Measurements from ENCODE around the gene PDE8B. TPM values are rescaled to one million over a fixed set of nuclear protein-coding genes. Genes with fewer than 3 reads are reported as not detected.

Gene PDE8B
- total RNA-seq, 1 experiment from 2014 or later, result 0.07 TPM

GRCh38 chr5:77229887-77230286, 19.4 kb downstream of the PDE8B start:
- Mint-ChIP-seq H3K4me1 (peaks cover 5 to 6% of the 10 kb centered on the region in 2 experiments; a peak in 1 of 4 replicates), H3K27ac (no peak overlapping the region), H3K36me3 (ENCODE audit: insufficient read depth in 1 of 3, low read depth in 3 of 3) (no peaks in the 10 kb centered on the region), H3K4me3 (no peak overlapping the region), H3K9me3 (no peaks in the 10 kb centered on the region), H3K27me3 (ENCODE audit: low read depth) (peaks cover under 1% of the 10 kb centered on the region)
- Histone ChIP-seq H3K4me1 (ENCODE audit: insufficient read depth, low read length) (no peaks in the 10 kb centered on the region), H2BK120ac (ENCODE audit: low read depth, low read length, poor library complexity, severe bottlenecking) (no peak overlapping the region), H3K9me3 (ENCODE audit: control insufficient read depth, low read depth, low read length) (no peaks in the 10 kb centered on the region), H3K18ac (ENCODE audit: insufficient read length, low read depth, low read length) (no peak overlapping the region), H3K27ac (ENCODE audit: insufficient read length, low read depth, low read length) (no peak overlapping the region), H4K20me1 (ENCODE audit: control insufficient read depth, insufficient read depth, insufficient read length) (no peaks in the 10 kb centered on the region), H3K4ac (ENCODE audit: low read depth, low read length) (no peak overlapping the region), H3K79me2 (ENCODE audit: insufficient read depth, low read length) (no peaks in the 10 kb centered on the region), H2AFZ (ENCODE audit: low read length) (no peak overlapping the region), H3K4me2 (ENCODE audit: insufficient read depth, insufficient read length, low read length) (no peak overlapping the region), H2BK5ac (ENCODE audit: insufficient read length, low read length) (no peak overlapping the region), H3K23me2 (ENCODE audit: insufficient read length, low read depth, low read length, poor library complexity, severe bottlenecking) (no peaks in the 10 kb centered on the region), H3K79me1 (ENCODE audit: insufficient read depth, low read depth, low read length, poor library complexity, severe bottlenecking) (no peaks in the 10 kb centered on the region), H2BK20ac (ENCODE audit: low read depth, low read length, poor library complexity, severe bottlenecking) (no peak overlapping the region), H4K91ac (ENCODE audit: insufficient read length, low read depth, low read length) (no peak overlapping the region), H3T11ph (ENCODE audit: low read length) (no peak overlapping the region), H3K27me3 (ENCODE audit: insufficient read depth, low read length) (no peaks in the 10 kb centered on the region), H3K9ac (ENCODE audit: extremely low read depth, insufficient read length, low read length) (no peak overlapping the region), H3K14ac (ENCODE audit: insufficient read depth, low read length) (no peak overlapping the region), H2AK5ac (ENCODE audit: insufficient read length, low read length) (no peak overlapping the region), H2BK12ac (ENCODE audit: insufficient read length, low read depth, low read length) (no peak overlapping the region), H2BK15ac (ENCODE audit: low read depth, low read length) (no peak overlapping the region), H4K8ac (replicated peaks; ENCODE audit: insufficient read length, low read depth, low read length) (no peak overlapping the region), H3K56ac (ENCODE audit: insufficient read length, low read depth, low read length) (no peak overlapping the region), H4K5ac (ENCODE audit: insufficient read length, low read depth, low read length) (no peak overlapping the region), H3K23ac (ENCODE audit: insufficient read length, low read depth, low read length) (no peak overlapping the region)
- DNase-seq, result no peak
- TF ChIP-seq CTCF (conservative IDR thresholded peaks at IDR 0.05), result no peak
- WGBS (ENCODE audit: extremely low coverage, insufficient read length, low lambda C conversion rate), result no CpG with 5 or more reads among the region's 4 CpGs
